CD14-positive monocyte (primary cell): ENCODE measurements around the gene PTPRU. TPM values are rescaled to one million over a fixed set of nuclear protein-coding genes. Genes with fewer than 3 reads are reported as not detected.

Experiments
- DNase-seq, 3 donors: peaks; one replicate each; pipeline ENCODE4 v3.0.0-alpha.2; 2011 to 2022
- H2AFZ ChIP-seq: 2 replicates; pipeline ENCODE4 v1.6.0; 2012; ENCODE audit warnings: mild to moderate bottlenecking, low read depth, low read length, inconsistent platforms; ENCODE audit not compliant: insufficient read depth, poor library complexity, severe bottlenecking
- H3K27ac ChIP-seq, 2 donors: 1 replicate in 1 of 2; 2 replicates in 1 of 2; pipeline ENCODE4 v1.5.1; 2012 to 2013; ENCODE audit warnings: low read length in 2 of 2, control low read depth in 1 of 2, inconsistent platforms in 1 of 2, low read depth in 1 of 2, mild to moderate bottlenecking in 1 of 2
- H3K27me3 ChIP-seq, 2 donors: one replicate each; pipeline versions ENCODE4 v1.6.0 to v1.6.1; 2011 to 2013; ENCODE audit warnings: low read length in 2 of 2; ENCODE audit not compliant: control insufficient read depth in 2 of 2, insufficient read depth in 2 of 2
- H3K36me3 ChIP-seq, 2 donors: replicated peaks in 1 of 2; 1 replicate in 1 of 2; 2 replicates in 1 of 2; pipeline versions ENCODE4 v1.5.1 to v1.6.1; 2012 to 2013; ENCODE audit warnings: low read length in 2 of 2, control low read depth in 1 of 2, inconsistent platforms in 1 of 2, mild to moderate bottlenecking in 1 of 2; ENCODE audit not compliant: insufficient read depth in 2 of 2, control insufficient read depth in 1 of 2
- H3K4me1 ChIP-seq, 2 donors: 1 replicate in 1 of 2; 2 replicates in 1 of 2; pipeline versions ENCODE4 v1.5.1 to v1.6.1; 2012 to 2013; ENCODE audit warnings: low read length in 2 of 2, control low read depth in 1 of 2, inconsistent platforms in 1 of 2, mild to moderate bottlenecking in 1 of 2, moderate library complexity in 1 of 2; ENCODE audit not compliant: insufficient read depth in 2 of 2, control insufficient read depth in 1 of 2
- H3K4me2 ChIP-seq: replicated peaks from 2 replicates; pipeline ENCODE3; 2012; ENCODE audit warnings: low read length, moderate library complexity, mild to moderate bottlenecking; ENCODE audit not compliant: poor library complexity, severe bottlenecking; ENCODE audit errors: extremely low read depth
- H3K4me3 ChIP-seq, 3 experiments: fragments of 200-600 bp in 1 of 3; sonication (generic) in 1 of 3; replicated peaks in 1 of 3; 1 replicate in 2 of 3; 2 replicates in 1 of 3; pipeline ENCODE4 v1.5.1; 2011 to 2013; ENCODE audit warnings: low read length in 3 of 3, mild to moderate bottlenecking in 3 of 3, control low read depth in 2 of 3, low read depth in 2 of 3, inconsistent platforms in 1 of 3, moderate library complexity in 1 of 3
- H3K79me2 ChIP-seq: 2 replicates; pipeline ENCODE4 v1.6.0; 2012; ENCODE audit warnings: mild to moderate bottlenecking, control low read depth, inconsistent platforms, low read length, moderate library complexity; ENCODE audit not compliant: insufficient read depth
- H3K9ac ChIP-seq: 2 replicates; pipeline ENCODE4 v1.6.0; 2017; ENCODE audit warnings: low read length, mild to moderate bottlenecking; ENCODE audit not compliant: insufficient read depth, poor library complexity, severe bottlenecking
- H3K9me3 ChIP-seq, 2 donors: replicated peaks in 1 of 2; 1 replicate in 1 of 2; 2 replicates in 1 of 2; pipeline versions ENCODE4 v1.5.1 to v1.6.1; 2012 to 2013; ENCODE audit warnings: low read length in 2 of 2, control low read depth in 1 of 2; ENCODE audit not compliant: control insufficient read depth in 1 of 2, insufficient read depth in 1 of 2
- H4K20me1 ChIP-seq: 2 replicates; pipeline ENCODE4 v1.6.0; 2012; ENCODE audit warnings: mild to moderate bottlenecking, low read length, control low read depth, moderate library complexity; ENCODE audit not compliant: insufficient read depth
- H3K27ac Mint-ChIP-seq, 7 donors: one replicate each; pipeline ENCODE4 v1.8.0; 2020; ENCODE audit warnings: mild to moderate bottlenecking in 7 of 7, mixed read lengths in 7 of 7, moderate library complexity in 6 of 7, inconsistent platforms in 2 of 7
- H3K27me3 Mint-ChIP-seq, 3 donors: one replicate each; pipeline ENCODE4 v1.8.0; 2021 to 2022; ENCODE audit warnings: low read depth in 3 of 3, mild to moderate bottlenecking in 3 of 3, mixed read lengths in 3 of 3, moderate library complexity in 3 of 3, inconsistent platforms in 1 of 3
- H3K36me3 Mint-ChIP-seq, 2 donors: one replicate each; pipeline ENCODE4 v1.8.0; 2020; ENCODE audit warnings: mixed read lengths in 2 of 2, inconsistent platforms in 1 of 2, mild to moderate bottlenecking in 1 of 2
- H3K4me1 Mint-ChIP-seq: one replicate; pipeline ENCODE4 v1.8.0; 2020; ENCODE audit warnings: mild to moderate bottlenecking, mixed read lengths
- H3K4me3 Mint-ChIP-seq, 2 donors: one replicate each; pipeline ENCODE4 v1.8.0; 2020; ENCODE audit warnings: mild to moderate bottlenecking in 2 of 2, mixed read lengths in 2 of 2, moderate library complexity in 1 of 2
- H3K9me3 Mint-ChIP-seq, 7 donors: one replicate each; pipeline ENCODE4 v1.8.0; 2020 to 2022; ENCODE audit warnings: mixed read lengths in 7 of 7, mild to moderate bottlenecking in 6 of 7, moderate library complexity in 6 of 7, inconsistent platforms in 2 of 7
- WGBS: methylation state at CpG from one replicate; pipeline ENCODE4 v1.1.5; 2013; ENCODE audit warnings: missing lambda C conversion rate; ENCODE audit not compliant: insufficient coverage; 5-methylcytosine and 5-hydroxymethylcytosine counted together
- intact Hi-C, 2 donors: fragments of 100-400 bp; cut with micrococcal nuclease; formaldehyde crosslinking; loops; one replicate each; pipeline versions ENCODE4 v1.15.0 to v1.15.1; 2023
- polyA plus RNA-seq, 3 donors: library from polyadenylated mRNA; depleted of rRNA in 1 of 3; unstranded in 2 of 3; stranded (reverse) in 1 of 3; fragments of 300-500 nt in 2 of 3; fragments of >200 nt in 1 of 3; fragmentation: Illumina TruSeq in 2 of 3; gene quantifications; 1 replicate in 2 of 3; 2 replicates in 1 of 3; pipeline ENCODE4 v1.2.3, GENCODE V29; 2012 to 2021
- TF ChIP-seq, protein P1 (sequence below): fragments of 200-600 bp; IDR thresholded peaks from one replicate; pipeline ENCODE4 v1.8.0; 2022; ENCODE audit warnings: antibody characterized with exemption, mild to moderate bottlenecking

Gene PTPRU
- polyA plus RNA-seq, 3 donors: 0.42 to 1.4 TPM; not detected in 1

DNA sequence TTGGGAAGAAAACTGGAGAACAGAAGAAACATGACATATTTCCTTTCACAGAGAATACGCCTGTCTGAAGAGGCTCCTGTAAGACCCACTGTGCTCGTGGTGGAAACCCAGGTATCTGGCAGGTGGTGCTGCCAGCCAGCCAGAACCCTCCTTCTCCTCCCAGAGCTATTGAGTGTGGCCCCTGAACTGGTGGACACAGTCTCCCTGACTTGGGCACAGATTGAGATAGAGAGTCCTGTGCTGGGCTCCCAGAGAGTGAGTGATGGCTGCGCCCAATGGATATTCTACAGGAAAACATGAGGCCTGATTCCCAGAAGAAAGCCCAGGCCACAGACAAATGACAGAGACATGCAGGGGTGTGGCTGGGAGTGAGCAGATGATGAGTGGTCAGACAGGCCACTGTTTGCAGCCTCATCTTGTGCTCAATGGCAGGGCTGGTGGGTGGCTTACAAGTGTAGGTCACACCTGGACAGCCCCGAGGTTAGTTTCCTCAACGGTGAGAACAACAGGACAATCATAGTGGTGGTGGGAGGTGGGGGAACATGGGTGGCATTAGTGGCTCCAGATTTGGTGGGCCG is 127.9 kb downstream of the PTPRU start:
- no peak overlapping the region for H3K4me2 ChIP-seq
- H3K79me2 ChIP-seq: no peaks in the 10 kb centered on the region
- H3K36me3 ChIP-seq: no peaks in the 10 kb centered on the region
- peaks cover 0 to 1% (median 0%) of the 10 kb centered on the region in 7 donors for H3K9me3 Mint-ChIP-seq
- H3K27ac ChIP-seq: no peak overlapping the region
- WGBS: 83% methylated on average over 5 of the region's 6 CpGs
- H4K20me1 ChIP-seq: no peaks in the 10 kb centered on the region
- H3K4me1 ChIP-seq: no peaks in the 10 kb centered on the region
- no peaks in the 10 kb centered on the region for H3K4me1 Mint-ChIP-seq
- H3K9ac ChIP-seq: no peak overlapping the region
- intact Hi-C loops: no loop called here
- H3K27me3 ChIP-seq: no peaks in the 10 kb centered on the region
- H3K4me3 Mint-ChIP-seq: no peak overlapping the region
- DNase-seq: no peak
- no peak overlapping the region for H3K4me3 ChIP-seq
- H3K9me3 ChIP-seq: no peaks in the 10 kb centered on the region
- no peaks in the 10 kb centered on the region for H3K36me3 Mint-ChIP-seq
- no peak overlapping the region for H2AFZ ChIP-seq
- TF ChIP-seq, protein P1, sequence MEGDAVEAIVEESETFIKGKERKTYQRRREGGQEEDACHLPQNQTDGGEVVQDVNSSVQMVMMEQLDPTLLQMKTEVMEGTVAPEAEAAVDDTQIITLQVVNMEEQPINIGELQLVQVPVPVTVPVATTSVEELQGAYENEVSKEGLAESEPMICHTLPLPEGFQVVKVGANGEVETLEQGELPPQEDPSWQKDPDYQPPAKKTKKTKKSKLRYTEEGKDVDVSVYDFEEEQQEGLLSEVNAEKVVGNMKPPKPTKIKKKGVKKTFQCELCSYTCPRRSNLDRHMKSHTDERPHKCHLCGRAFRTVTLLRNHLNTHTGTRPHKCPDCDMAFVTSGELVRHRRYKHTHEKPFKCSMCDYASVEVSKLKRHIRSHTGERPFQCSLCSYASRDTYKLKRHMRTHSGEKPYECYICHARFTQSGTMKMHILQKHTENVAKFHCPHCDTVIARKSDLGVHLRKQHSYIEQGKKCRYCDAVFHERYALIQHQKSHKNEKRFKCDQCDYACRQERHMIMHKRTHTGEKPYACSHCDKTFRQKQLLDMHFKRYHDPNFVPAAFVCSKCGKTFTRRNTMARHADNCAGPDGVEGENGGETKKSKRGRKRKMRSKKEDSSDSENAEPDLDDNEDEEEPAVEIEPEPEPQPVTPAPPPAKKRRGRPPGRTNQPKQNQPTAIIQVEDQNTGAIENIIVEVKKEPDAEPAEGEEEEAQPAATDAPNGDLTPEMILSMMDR: no peak
- H3K27ac Mint-ChIP-seq: peak overlapping the region in 1 of 7 donors; percentile 15
- peaks cover 4 to 8% (median 6%) of the 10 kb centered on the region in 3 donors for H3K27me3 Mint-ChIP-seq

GRCh38 chr1:29365906-29366670 is 129.8 kb downstream of the PTPRU start:
- no peak overlapping the region for H3K4me2 ChIP-seq
- no peak overlapping the region for H3K9ac ChIP-seq
- Mint-ChIP-seq H3K36me3 (no peaks in the 10 kb centered on the region), H3K4me3 (no peak overlapping the region), H3K9me3 (peaks cover 0 to 1% (median 0%) of the 10 kb centered on the region in 7 donors), H3K4me1 (no peaks in the 10 kb centered on the region), H3K27me3 (peaks cover 5 to 9% (median 8%) of the 10 kb centered on the region in 3 donors), H3K27ac (no peak overlapping the region)
- H3K9me3 ChIP-seq: no peaks in the 10 kb centered on the region
- no peak overlapping the region for H3K27ac ChIP-seq
- no peak overlapping the region for H2AFZ ChIP-seq
- no peaks in the 10 kb centered on the region for H3K79me2 ChIP-seq
- H3K27me3 ChIP-seq: no peaks in the 10 kb centered on the region
- DNase-seq: no peak
- no peaks in the 10 kb centered on the region for H3K4me1 ChIP-seq
- intact Hi-C loops: no loop called here
- no peaks in the 10 kb centered on the region for H3K36me3 ChIP-seq
- H3K4me3 ChIP-seq: no peak overlapping the region
- H4K20me1 ChIP-seq: no peaks in the 10 kb centered on the region
- TF ChIP-seq, protein P1: no peak
- 90% methylated on average over 3 of the region's 11 CpGs for WGBS
